ENCODE measurements around the gene CDK14.

DNA sequence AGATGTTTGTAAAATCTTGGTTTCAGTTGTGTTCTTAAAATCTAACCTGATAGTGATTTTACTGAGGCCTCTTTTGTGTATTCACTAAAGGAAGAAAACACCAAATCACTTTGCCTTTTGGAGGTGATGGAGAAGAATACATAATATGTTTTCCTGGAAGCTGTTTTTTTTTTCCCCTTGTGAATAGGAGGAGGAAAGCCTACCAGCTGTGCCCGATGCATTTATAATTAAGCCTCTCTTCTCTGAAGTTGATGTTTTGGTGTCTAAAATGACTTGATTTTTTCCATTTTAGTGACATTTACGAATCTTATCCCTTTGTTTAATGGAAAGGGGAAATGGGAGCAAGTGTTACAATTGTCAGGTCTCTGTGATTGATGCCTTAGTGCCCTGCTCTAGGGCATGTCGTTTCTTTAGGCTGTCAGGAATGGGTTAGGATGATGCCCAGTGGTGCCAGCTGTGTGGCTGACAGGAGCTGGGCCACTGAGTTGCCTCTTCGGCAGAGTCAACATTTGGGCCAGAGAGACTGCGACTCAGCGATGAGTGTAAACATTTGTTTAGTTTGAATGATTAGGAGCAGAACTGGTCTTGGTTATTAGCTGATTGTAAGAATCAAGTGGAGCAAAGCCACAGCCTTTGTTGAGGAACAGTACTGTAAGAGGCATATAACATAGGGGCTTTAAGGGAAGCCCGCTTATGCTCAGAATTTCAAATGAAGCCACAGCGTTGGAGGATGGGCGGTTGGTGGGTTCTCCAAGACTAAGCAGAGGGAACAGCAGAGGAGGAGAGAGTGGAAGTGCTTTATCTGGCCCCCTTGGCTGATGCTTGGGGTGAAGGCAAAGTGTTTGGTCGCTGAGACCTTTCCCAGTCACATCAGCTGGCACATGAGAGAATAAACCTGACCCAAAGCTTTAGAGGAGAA is 81.6 kb downstream of the CDK14 start:
- TF ChIP-seq, protein P1, sequence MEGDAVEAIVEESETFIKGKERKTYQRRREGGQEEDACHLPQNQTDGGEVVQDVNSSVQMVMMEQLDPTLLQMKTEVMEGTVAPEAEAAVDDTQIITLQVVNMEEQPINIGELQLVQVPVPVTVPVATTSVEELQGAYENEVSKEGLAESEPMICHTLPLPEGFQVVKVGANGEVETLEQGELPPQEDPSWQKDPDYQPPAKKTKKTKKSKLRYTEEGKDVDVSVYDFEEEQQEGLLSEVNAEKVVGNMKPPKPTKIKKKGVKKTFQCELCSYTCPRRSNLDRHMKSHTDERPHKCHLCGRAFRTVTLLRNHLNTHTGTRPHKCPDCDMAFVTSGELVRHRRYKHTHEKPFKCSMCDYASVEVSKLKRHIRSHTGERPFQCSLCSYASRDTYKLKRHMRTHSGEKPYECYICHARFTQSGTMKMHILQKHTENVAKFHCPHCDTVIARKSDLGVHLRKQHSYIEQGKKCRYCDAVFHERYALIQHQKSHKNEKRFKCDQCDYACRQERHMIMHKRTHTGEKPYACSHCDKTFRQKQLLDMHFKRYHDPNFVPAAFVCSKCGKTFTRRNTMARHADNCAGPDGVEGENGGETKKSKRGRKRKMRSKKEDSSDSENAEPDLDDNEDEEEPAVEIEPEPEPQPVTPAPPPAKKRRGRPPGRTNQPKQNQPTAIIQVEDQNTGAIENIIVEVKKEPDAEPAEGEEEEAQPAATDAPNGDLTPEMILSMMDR (IDR thresholded peaks at IDR 0.05) = no peak
- no peak for TF ChIP-seq POLR2A (IDR thresholded peaks at IDR 0.05)
